Measurements from ENCODE around the gene MLPH. TPM values are rescaled to one million over a fixed set of nuclear protein-coding genes. Genes with fewer than 3 reads are reported as not detected.
A peak's percentile ranks its signal among the peaks of the same experiment; 100 is the strongest.

Gene MLPH
- total and polyA plus RNA-seq, 12 donors: 9.7 to 60.0 (median 40.8) TPM

DNA sequence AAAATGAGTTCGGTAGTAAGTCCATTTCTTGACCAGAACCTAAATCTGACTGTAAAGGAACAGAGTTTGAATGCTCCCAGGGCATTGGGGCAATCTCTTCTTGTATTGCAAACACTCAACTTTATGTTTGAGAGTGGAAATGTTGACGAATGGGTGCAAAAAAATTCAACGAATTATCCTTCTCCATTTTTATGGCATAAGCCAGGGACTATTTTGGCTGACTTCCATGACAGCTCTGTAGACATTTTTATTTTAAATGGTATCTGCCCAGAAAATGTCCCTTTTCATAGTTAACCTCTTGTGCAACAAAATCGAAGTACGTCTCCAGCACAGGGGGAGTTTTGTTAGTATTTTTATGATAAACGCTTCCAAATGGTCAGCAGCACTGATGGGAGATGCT is 3.7 kb downstream of the MLPH start:
- Histone ChIP-seq H3K4me3 (no peak overlapping the region), H3K27me3 (peaks cover 0 to 34% (median 18%) of the 10 kb centered on the region in 7 donors), H3K4me1 (peaks cover 7 to 46% (median 20%) of the 10 kb centered on the region in 9 donors), H3K27ac (peak overlapping the region in 2 of 10 donors; percentile 73 to 79), H3K9me3 (peaks cover 0 to 27% (median 9%) of the 10 kb centered on the region in 11 donors), H3K36me3 (peaks cover 0 to 14% (median 0%) of the 10 kb centered on the region in 9 donors)
- ATAC-seq (no peak), DNase-seq (no peak)
- TF ChIP-seq, protein P1, sequence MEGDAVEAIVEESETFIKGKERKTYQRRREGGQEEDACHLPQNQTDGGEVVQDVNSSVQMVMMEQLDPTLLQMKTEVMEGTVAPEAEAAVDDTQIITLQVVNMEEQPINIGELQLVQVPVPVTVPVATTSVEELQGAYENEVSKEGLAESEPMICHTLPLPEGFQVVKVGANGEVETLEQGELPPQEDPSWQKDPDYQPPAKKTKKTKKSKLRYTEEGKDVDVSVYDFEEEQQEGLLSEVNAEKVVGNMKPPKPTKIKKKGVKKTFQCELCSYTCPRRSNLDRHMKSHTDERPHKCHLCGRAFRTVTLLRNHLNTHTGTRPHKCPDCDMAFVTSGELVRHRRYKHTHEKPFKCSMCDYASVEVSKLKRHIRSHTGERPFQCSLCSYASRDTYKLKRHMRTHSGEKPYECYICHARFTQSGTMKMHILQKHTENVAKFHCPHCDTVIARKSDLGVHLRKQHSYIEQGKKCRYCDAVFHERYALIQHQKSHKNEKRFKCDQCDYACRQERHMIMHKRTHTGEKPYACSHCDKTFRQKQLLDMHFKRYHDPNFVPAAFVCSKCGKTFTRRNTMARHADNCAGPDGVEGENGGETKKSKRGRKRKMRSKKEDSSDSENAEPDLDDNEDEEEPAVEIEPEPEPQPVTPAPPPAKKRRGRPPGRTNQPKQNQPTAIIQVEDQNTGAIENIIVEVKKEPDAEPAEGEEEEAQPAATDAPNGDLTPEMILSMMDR (IDR thresholded peaks at IDR 0.05): no peak
- WGBS, 2 donors: 81 to 89% methylated on average over 6 of the region's 6 CpGs
- intact Hi-C loops (cut with DNase I): no loop called here

DNA sequence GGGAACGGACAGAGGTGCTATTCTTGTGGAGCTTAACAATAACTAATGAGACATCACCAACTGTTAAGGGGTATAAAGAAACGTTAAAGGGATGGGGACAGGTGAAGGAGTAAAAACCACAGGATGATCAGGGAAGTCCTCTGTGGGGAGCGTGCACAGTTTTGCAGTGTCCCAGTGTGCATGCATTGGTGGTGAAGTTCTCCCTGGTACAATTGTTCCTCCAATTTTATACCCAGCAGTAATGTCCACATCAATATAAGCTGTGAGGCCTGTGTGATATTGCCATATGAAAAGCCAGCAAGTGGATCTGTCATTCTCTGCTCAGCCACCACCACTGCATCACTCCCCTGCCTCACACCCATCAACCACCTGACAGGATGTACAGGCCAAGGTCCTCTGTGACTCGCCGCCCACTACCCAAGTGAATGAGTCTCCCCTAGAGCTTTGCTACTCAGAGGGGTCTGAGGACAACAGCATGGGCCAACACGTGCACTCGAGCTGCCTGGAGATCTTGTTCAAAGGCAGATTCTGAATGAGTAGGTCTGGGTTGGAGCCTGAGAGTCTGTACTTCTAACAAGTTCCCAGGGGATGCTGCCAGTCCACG is 4.6 kb downstream of the MLPH start:
- Histone ChIP-seq H3K36me3 (peaks cover 0 to 14% (median 0%) of the 10 kb centered on the region in 9 donors), H3K4me3 (no peak overlapping the region), H3K4me1 (peaks cover 7 to 38% (median 13%) of the 10 kb centered on the region in 9 donors), H3K9me3 (peaks cover 0 to 27% (median 9%) of the 10 kb centered on the region in 11 donors), H3K27me3 (peaks cover 0 to 26% (median 15%) of the 10 kb centered on the region in 7 donors), H3K27ac (no peak overlapping the region)
- intact Hi-C loops (cut with DNase I): no loop called here
- ATAC-seq (no peak), DNase-seq (no peak)
- WGBS, 2 donors: 89 to 91% methylated on average over 8 of the region's 8 CpGs
- TF ChIP-seq, protein P1 (IDR thresholded peaks at IDR 0.05): no peak

DNA sequence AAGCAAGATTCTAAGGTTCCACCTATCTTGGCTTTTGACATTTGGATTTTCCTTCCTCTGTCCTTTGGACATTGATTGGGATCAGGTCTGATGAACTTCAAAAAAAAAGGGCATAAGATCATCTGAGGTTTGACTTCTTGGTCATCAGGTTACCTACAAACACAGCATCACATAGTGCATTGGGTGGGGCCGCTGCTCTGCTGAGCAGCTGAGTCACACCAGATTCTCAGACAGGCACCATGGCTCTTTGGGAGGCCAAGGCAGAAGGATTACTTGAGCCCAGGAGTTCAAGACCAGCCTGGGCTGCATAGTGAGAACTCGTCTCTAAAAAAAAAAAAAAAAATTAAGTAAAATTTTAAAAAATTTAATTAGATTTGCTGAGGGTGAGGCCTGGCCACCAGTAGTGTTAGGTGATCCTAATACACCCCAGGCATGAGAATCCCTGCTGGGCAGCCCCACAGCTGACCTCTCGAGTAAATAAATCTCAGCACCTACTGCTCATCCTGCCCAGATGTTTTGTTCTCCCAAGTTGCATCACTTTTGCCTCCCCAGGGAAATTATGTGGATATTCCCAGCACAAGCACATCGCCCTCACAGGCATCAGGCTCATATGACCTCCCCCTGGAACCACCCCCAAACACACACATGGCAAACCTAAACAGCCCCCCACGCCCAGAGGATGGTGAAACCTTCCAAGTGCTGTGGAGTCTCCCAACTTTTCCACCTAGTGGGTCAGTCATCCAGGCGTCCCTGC is 5.3 kb downstream of the MLPH start:
- WGBS, 2 donors: 88 to 91% methylated on average over 6 of the region's 6 CpGs
- intact Hi-C loops (cut with DNase I): no loop called here
- Histone ChIP-seq H3K27me3 (peaks cover 0 to 19% (median 8%) of the 10 kb centered on the region in 7 donors), H3K27ac (no peak overlapping the region), H3K36me3 (peaks cover 0 to 14% (median 0%) of the 10 kb centered on the region in 9 donors), H3K4me1 (peaks cover under 1 to 31% (median 9%) of the 10 kb centered on the region in 9 donors), H3K9me3 (peaks cover 0 to 27% (median 9%) of the 10 kb centered on the region in 11 donors), H3K4me3 (no peak overlapping the region)
- DNase-seq (no peak), ATAC-seq (no peak)
- TF ChIP-seq, protein P1 (IDR thresholded peaks at IDR 0.05): no peak

DNA sequence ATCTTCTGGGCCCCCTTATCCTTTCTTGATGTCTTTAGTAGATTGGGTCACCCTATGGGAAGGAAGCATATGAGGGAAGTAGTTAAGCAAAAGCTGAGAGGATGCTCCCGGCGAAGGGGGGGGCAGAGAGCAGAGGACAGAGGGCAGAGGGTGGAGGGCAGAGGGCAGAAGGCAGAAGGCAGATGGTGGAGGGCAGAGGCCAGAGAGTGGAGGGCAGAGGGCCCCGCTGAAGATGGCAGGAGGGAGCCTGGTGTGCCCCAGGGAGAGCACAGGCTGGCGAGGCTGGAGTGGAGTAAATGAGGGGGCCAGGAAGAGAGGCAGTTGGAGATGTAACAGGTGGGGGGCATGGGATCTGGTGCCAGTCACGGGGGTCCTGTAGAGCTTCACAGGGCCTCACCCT is 7.0 kb downstream of the MLPH start:
- Histone ChIP-seq H3K4me1 (peaks cover 0 to 19% (median 8%) of the 10 kb centered on the region in 9 donors), H3K36me3 (peaks cover 0 to 22% (median 0%) of the 10 kb centered on the region in 9 donors), H3K27me3 (peaks cover 0 to 5% (median 0%) of the 10 kb centered on the region in 7 donors), H3K27ac (no peak overlapping the region), H3K9me3 (peaks cover 0 to 27% (median 9%) of the 10 kb centered on the region in 11 donors), H3K4me3 (no peak overlapping the region)
- 75 to 83% methylated on average over 5 of the region's 5 CpGs for WGBS, 2 donors
- intact Hi-C loops (cut with DNase I): no loop called here
- TF ChIP-seq, protein P1 (IDR thresholded peaks at IDR 0.05): no peak
- no peak for ATAC-seq
- no peak for DNase-seq

All from heart right ventricle (tissue), 16 donors.